ENCODE data around the gene PARP15.

Gene PARP15

GRCh38 chr3:122665881-122666280 lies 88.4 kb downstream of the PARP15 start:
- DNase-seq (ENCODE audit: low read depth) = no peak
- TF ChIP-seq, protein P1, sequence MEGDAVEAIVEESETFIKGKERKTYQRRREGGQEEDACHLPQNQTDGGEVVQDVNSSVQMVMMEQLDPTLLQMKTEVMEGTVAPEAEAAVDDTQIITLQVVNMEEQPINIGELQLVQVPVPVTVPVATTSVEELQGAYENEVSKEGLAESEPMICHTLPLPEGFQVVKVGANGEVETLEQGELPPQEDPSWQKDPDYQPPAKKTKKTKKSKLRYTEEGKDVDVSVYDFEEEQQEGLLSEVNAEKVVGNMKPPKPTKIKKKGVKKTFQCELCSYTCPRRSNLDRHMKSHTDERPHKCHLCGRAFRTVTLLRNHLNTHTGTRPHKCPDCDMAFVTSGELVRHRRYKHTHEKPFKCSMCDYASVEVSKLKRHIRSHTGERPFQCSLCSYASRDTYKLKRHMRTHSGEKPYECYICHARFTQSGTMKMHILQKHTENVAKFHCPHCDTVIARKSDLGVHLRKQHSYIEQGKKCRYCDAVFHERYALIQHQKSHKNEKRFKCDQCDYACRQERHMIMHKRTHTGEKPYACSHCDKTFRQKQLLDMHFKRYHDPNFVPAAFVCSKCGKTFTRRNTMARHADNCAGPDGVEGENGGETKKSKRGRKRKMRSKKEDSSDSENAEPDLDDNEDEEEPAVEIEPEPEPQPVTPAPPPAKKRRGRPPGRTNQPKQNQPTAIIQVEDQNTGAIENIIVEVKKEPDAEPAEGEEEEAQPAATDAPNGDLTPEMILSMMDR (conservative IDR thresholded peaks at IDR 0.05; ENCODE audit: low read depth, low read length) = no peak
- no peak overlapping the region for H3K4me3 ChIP-seq (ENCODE audit: low read length)

DNA sequence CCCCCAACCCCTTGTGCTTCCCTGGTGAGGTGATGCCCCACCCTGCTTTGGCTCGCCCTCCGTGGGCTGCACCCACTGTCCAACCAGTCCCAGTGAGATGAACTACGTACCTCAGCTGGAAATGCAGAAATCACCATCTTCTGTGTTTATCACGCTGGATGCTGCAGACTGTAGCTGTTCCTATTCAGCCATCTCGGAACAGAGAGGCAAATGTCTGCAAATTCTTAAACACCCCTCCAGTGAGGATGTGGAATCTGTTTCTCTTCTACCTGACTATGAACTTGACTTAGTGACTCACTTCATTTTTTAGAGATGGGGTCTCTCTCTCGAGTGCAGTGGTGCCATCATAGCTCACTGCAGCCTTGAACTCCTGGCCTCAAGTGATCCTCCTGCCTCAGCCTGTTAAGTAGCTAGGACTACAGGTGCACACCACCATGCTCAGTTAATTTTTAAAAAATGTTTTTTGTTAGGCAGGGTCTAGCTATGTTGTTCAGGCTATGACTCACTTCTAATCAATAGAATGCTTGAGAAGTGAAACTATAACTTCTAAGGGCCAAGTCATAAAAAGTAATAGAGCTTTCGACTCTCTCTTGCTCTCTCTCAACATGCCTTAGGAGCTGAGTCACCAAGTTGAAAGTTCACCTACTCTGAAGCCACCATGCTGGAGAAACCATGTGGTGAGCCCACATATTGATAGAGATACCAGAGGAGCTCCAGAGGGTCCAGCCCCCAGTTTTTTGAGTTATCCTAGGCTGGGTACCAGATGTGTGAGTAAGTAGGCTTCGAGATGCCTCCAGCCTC lies 91.7 kb downstream of the PARP15 start:
- DNase-seq (ENCODE audit: low read depth) = no peak
- TF ChIP-seq, protein P1 (conservative IDR thresholded peaks at IDR 0.05; ENCODE audit: low read depth, low read length) = no peak

DNA sequence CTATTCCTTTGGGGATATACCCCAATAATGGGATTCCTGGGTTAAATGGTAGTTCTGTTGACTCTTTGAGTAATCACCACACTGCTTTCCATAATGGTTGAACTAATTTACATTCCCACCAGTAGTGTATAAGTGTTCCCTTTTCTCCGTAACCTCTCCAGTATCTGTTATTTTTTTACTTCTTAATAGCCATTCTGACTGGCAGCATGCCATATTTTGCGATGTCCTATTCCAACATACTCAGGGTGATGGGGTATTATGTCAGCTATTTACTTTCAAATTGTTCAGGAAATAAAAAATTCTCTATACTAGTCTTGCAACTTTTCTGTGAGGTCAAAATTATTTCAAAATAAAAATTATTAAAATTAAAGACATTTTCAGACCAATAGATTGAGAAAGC lies 94.1 kb downstream of the PARP15 start:
- DNase-seq (ENCODE audit: low read depth) = no peak
- H3K4me3 ChIP-seq (ENCODE audit: low read length) = no peak overlapping the region
- TF ChIP-seq, protein P1 (conservative IDR thresholded peaks at IDR 0.05; ENCODE audit: low read depth, low read length) = no peak

More for the DNA sequence above, 91.7 kb downstream of the PARP15 start:
- no peak overlapping the region for H3K4me3 ChIP-seq (ENCODE audit: low read length)

DNA sequence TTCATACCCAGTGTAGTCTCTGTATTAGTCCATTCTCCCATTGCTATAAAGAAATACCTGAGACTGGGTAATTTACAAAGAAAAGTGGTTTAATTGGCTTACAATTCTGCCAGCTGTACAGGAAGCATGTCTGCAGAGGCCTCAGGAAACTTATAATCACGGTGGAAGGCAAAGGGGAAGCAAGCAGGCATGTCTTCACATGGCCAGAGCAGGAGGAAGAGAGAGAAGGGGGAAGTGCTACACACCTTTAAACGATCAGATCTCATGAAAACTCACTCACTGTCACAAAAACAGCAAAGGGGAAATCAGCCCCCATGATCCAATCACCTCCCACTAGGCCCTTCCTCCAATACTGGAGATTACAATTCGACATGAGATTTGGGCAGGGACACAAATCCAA lies 96.9 kb downstream of the PARP15 start:
- H3K4me3 ChIP-seq (ENCODE audit: low read length) = no peak overlapping the region
- DNase-seq (ENCODE audit: low read depth) = no peak
- TF ChIP-seq, protein P1 (conservative IDR thresholded peaks at IDR 0.05; ENCODE audit: low read depth, low read length) = no peak

DNA sequence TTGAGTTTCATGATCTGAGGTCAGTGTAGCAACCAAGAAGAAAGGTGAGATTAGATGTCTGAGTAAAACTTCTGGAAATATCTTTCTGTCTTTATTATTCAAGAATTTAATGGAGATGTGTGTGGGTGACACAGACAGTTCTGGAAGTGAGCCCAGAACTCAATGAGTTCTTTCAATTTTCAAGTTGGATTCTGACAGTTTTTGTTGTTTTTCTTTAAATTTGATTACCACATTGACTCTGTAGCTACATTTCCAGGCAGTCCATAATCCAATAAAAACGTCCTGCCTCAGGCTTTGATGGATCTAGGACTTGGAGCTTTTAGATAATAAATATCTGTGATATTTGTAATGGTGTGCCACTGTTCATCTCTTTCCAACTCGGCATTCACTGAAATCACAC lies 99.3 kb downstream of the PARP15 start:
- TF ChIP-seq, protein P1 (conservative IDR thresholded peaks at IDR 0.05; ENCODE audit: low read depth, low read length) = no peak
- peak; percentile 42 for DNase-seq (ENCODE audit: low read depth)
- H3K4me3 ChIP-seq (ENCODE audit: low read length) = no peak overlapping the region

- H3K4me3 ChIP-seq (ENCODE audit: low read length) = no peak overlapping the region
- TF ChIP-seq, protein P1 (conservative IDR thresholded peaks at IDR 0.05; ENCODE audit: low read depth, low read length) = no peak
- DNase-seq (ENCODE audit: low read depth) = no peak
These were observed 99.8 kb downstream of the PARP15 start for GRCh38 chr3:122677216-122677615.

DNA sequence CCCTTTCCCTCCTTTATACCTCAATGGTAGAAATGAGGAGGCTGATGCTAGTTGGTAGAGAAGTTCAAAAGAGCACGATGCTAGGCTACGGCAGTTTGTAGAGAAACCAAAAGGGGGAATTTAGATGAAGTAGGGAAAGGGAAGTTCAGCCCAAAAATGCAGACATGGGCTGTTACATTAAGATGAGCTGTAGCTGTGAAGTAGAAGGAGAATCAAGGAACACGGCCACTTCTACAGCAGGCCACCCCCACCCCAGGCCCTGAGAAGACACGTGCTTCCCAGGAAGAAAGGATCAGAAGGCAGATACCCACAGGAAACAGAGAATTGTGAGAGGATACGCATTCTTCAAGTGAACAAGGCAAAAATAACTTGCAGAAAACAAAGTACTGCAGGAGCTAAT lies 101.1 kb downstream of the PARP15 start:
- no peak for DNase-seq (ENCODE audit: low read depth)
- H3K4me3 ChIP-seq (ENCODE audit: low read length) = no peak overlapping the region
- TF ChIP-seq, protein P1 (conservative IDR thresholded peaks at IDR 0.05; ENCODE audit: low read depth, low read length) = no peak
